HepG2 (cell line): ENCODE measurements around the gene FBXL7. TPM values are rescaled to one million over a fixed set of nuclear protein-coding genes. Genes with fewer than 3 reads are reported as not detected.

Experiments
- ATAC-seq: fragments of 200-7000 bp; cut with Tn5 transposase; 3 replicates; pipeline ENCODE4 v1.9.1; 2020; ENCODE audit warnings: mild to moderate bottlenecking, moderate library complexity
- BruUV-seq: library from RNA; stranded (reverse); fragments of 400-500 nt; replicated peaks from 2 replicates; lab custom pipeline; 2021; lab: Mats Ljungman, UMichigan
- CTCF ChIA-PET: fragments of 300-600 bp; formaldehyde crosslinking; extraction: SDS; loops from one replicate; lab custom pipeline; 2021; ENCODE audit warnings: low total read pairs, inconsistent platforms, low intra/inter-chr PET ratio; lab: Yijun Ruan, JAX
- POLR2A ChIA-PET: fragments of 350-600 bp; sonication (Branson Sonifier 250); formaldehyde crosslinking; loops from one replicate; lab custom pipeline; 2020; ENCODE audit warnings: antibody characterized with exemption, inconsistent platforms; lab: Yijun Ruan, JAX
- DNase-seq: peaks from one replicate; pipeline ENCODE4 v3.0.0-alpha.2; 2015; ENCODE audit warnings: low spot score
- FAIRE-seq: peaks from 3 replicates; lab custom pipeline; 2011; peaks lifted over from hg19 to GRCh38; lab: Jason Lieb, UNC
- H2AFZ ChIP-seq: one replicate; pipeline ENCODE4 v1.6.1; 2011; ENCODE audit warnings: low read length, inconsistent platforms
- H3K27ac ChIP-seq: fragments of 300-600 bp; 3 replicates; pipeline ENCODE4 v1.8.0; 2011; ENCODE audit warnings: mixed run types, mild to moderate bottlenecking, mixed read lengths, low read length, inconsistent platforms; ENCODE audit not compliant: insufficient read depth; ENCODE audit errors: extremely low read length
- H3K27me3 ChIP-seq, 2 experiments: fragments of 200-600 bp in 1 of 2; 2 replicates in 1 of 2; 3 replicates in 1 of 2; pipeline versions ENCODE4 v1.6.0 to v1.8.0; 2011; ENCODE audit warnings: low read length in 2 of 2, mild to moderate bottlenecking in 2 of 2, moderate library complexity in 2 of 2, inconsistent platforms in 1 of 2; ENCODE audit not compliant: insufficient read depth in 2 of 2, control insufficient read depth in 1 of 2
- H3K36me3 ChIP-seq, 2 experiments: fragments of 200-600 bp in 1 of 2; replicated peaks in 1 of 2; 2 replicates in 1 of 2; 3 replicates in 1 of 2; pipeline versions ENCODE4 v1.5.1 to v1.8.0; 2011; ENCODE audit warnings: low read length in 2 of 2, inconsistent platforms in 1 of 2; ENCODE audit not compliant: insufficient read depth in 2 of 2, control insufficient read depth in 1 of 2
- H3K4me1 ChIP-seq: 2 replicates; pipeline ENCODE4 v1.5.1; 2012; ENCODE audit warnings: low read length, inconsistent platforms; ENCODE audit not compliant: insufficient read depth
- H3K4me2 ChIP-seq: 2 replicates; pipeline ENCODE4 v1.6.0; 2011; ENCODE audit warnings: low read depth, low read length, inconsistent platforms
- H3K4me3 ChIP-seq, 3 experiments: fragments of 200-600 bp in 1 of 3; sonication (generic), shearing (Covaris generic) in 1 of 3; replicated peaks in 1 of 3; 2 replicates each; pipeline ENCODE4 v1.5.1; 2011 to 2016; ENCODE audit warnings: low read length in 3 of 3, inconsistent platforms in 2 of 3, low read depth in 2 of 3, mild to moderate bottlenecking in 2 of 3, control low read depth in 1 of 3, mixed read lengths in 1 of 3; ENCODE audit not compliant: insufficient read depth in 1 of 3
- H3K79me2 ChIP-seq: one replicate; pipeline ENCODE4 v1.6.1; 2011; ENCODE audit warnings: low read length, inconsistent platforms; ENCODE audit not compliant: insufficient read depth
- H3K9ac ChIP-seq: 2 replicates; pipeline ENCODE4 v1.6.0; 2011; ENCODE audit warnings: mild to moderate bottlenecking, low read depth, low read length, inconsistent platforms; ENCODE audit not compliant: insufficient read depth
- H3K9me3 ChIP-seq: 2 replicates; pipeline ENCODE4 v1.5.1; 2012; ENCODE audit warnings: mild to moderate bottlenecking, low read length
- H4K20me1 ChIP-seq: 2 replicates; pipeline ENCODE4 v1.6.0; 2011; ENCODE audit warnings: inconsistent platforms, mild to moderate bottlenecking, low read length, moderate library complexity; ENCODE audit not compliant: insufficient read depth
- CHD2 ChIP-seq: IDR thresholded peaks from 2 replicates; pipeline ENCODE4 v1.6.1; 2011; ENCODE audit warnings: low read depth, low read length, improper control_type of control experiment
- GRHL1 ChIP-seq: sonication (generic); formaldehyde crosslinking; conservative IDR thresholded peaks from 2 replicates; pipeline ENCODE4 v1.8.0; 2022; ENCODE audit warnings: missing genetic modification reagents
- HNF4A ChIP-seq: sonication (generic); formaldehyde crosslinking; IDR thresholded peaks from 2 replicates; pipeline ENCODE4 v1.4.0; 2020; ENCODE audit warnings: missing genetic modification reagents
- HOXA9 ChIP-seq: sonication (generic); formaldehyde crosslinking; IDR thresholded peaks from 2 replicates; pipeline ENCODE4 v1.8.1; 2022; ENCODE audit warnings: missing genetic modification reagents, mild to moderate bottlenecking, moderate library complexity, borderline replicate concordance
- REXO4 ChIP-seq: sonication (generic); formaldehyde crosslinking; IDR thresholded peaks from 2 replicates; pipeline ENCODE4 v1.8.0; 2022; ENCODE audit warnings: missing genetic modification reagents, mild to moderate bottlenecking, borderline replicate concordance
- SNAI1 ChIP-seq: sonication (generic); formaldehyde crosslinking; IDR thresholded peaks from 2 replicates; pipeline ENCODE4 v1.5.0; 2020; ENCODE audit warnings: mild to moderate bottlenecking, missing genetic modification reagents, borderline replicate concordance
- STAT5B ChIP-seq: sonication (generic); formaldehyde crosslinking; IDR thresholded peaks from 2 replicates; pipeline ENCODE4 v1.4.0; 2020; ENCODE audit warnings: missing genetic modification reagents
- TERF1 ChIP-seq: sonication (generic); formaldehyde crosslinking; IDR thresholded peaks from 2 replicates; pipeline ENCODE4 v1.8.0; 2022; ENCODE audit warnings: mild to moderate bottlenecking, missing genetic modification reagents, moderate library complexity
- ZFP62 ChIP-seq: sonication (generic); formaldehyde crosslinking; IDR thresholded peaks from 2 replicates; pipeline ENCODE4 v1.4.0; 2020; ENCODE audit warnings: missing genetic modification reagents
- ZNF713 ChIP-seq: sonication (generic); formaldehyde crosslinking; IDR thresholded peaks from 2 replicates; pipeline ENCODE4 v1.4.0; 2020; ENCODE audit warnings: mild to moderate bottlenecking, missing genetic modification reagents
- ZNF749 ChIP-seq: sonication (generic); formaldehyde crosslinking; IDR thresholded peaks from 2 replicates; pipeline ENCODE4 v1.8.0; 2022; ENCODE audit warnings: mild to moderate bottlenecking, missing genetic modification reagents, moderate library complexity, borderline replicate concordance
- WGBS: methylation state at CpG from one replicate; pipeline ENCODE4 v1.1.6; 2017; ENCODE audit warnings: low lambda C conversion rate; 5-methylcytosine and 5-hydroxymethylcytosine counted together
- in situ Hi-C: cut with HindIII; loops from 2 replicates; pipeline ENCODE4 v1.10.0; 2017; ENCODE audit warnings: low pct_unique_long_range_greater_than_20kb; ENCODE audit not compliant: extremely low pct_ligation_motif_present
- intact Hi-C: fragments of 100-400 bp; cut with micrococcal nuclease; formaldehyde crosslinking; loops from one replicate; pipeline ENCODE4 v1.10.0; 2022; ENCODE audit not compliant: unreplicated experiment
- polyA plus RNA-seq, 8 experiments: library from polyadenylated mRNA; depleted of rRNA in 3 of 8; stranded (reverse) in 7 of 8; unstranded in 1 of 8; fragments of >200 nt; fragmentation: Illumina TruSeq in 4 of 8; extraction: Trizol in 4 of 8; gene quantifications; 2 replicates each; pipeline versions ENCODE4 v1.2.1 to v1.2.3, GENCODE V29; 2011 to 2016; ENCODE audit warnings: low read depth in 4 of 8, missing spikeins in 1 of 8, mixed read lengths in 1 of 8; ENCODE audit not compliant: insufficient read depth in 1 of 8
- total RNA-seq, 5 experiments: library from RNA; depleted of rRNA; stranded (reverse); fragments of >200 nt; fragmentation: Illumina TruSeq; extraction: Trizol; gene quantifications; 2 replicates each; pipeline ENCODE4 v1.2.3, GENCODE V29; 2016; ENCODE audit warnings: low read depth in 1 of 5
- TF ChIP-seq, protein P1 (sequence below): sonication (generic); formaldehyde crosslinking; IDR thresholded peaks from 2 replicates; pipeline ENCODE4 v1.5.1; 2020; ENCODE audit warnings: missing genetic modification reagents, mild to moderate bottlenecking, borderline replicate concordance
- TF ChIP-seq, protein P2 (sequence below): sonication (generic); formaldehyde crosslinking; IDR thresholded peaks from 2 replicates; pipeline ENCODE4 v1.8.0; 2022; ENCODE audit warnings: low read depth, missing genetic modification reagents
- TF ChIP-seq, protein P3 (sequence below): fragments of 450-650 bp; IDR thresholded peaks from 2 replicates; pipeline ENCODE4 v1.6.1; 2017; ENCODE audit warnings: mild to moderate bottlenecking

Gene FBXL7
- total and polyA plus RNA-seq, 2 of the 13 experiments (the other 11 are each of a cell fraction or from before 2014, with no cell fraction given): 0.07 TPM; not detected in 1

GRCh38 chr5:15529013-15529412 lies 29.0 kb downstream of the FBXL7 start:
- Histone ChIP-seq H3K36me3 (no peaks in the 10 kb centered on the region), H3K27me3 (no peaks in the 10 kb centered on the region), H2AFZ (no peak overlapping the region), H3K9me3 (no peaks in the 10 kb centered on the region), H3K4me3 (no peak overlapping the region), H3K4me2 (no peak overlapping the region), H4K20me1 (no peaks in the 10 kb centered on the region), H3K4me1 (no peaks in the 10 kb centered on the region), H3K9ac (no peak overlapping the region), H3K79me2 (no peaks in the 10 kb centered on the region), H3K27ac (no peak overlapping the region)
- ATAC-seq (no peak), FAIRE-seq (no peak), DNase-seq (no peak)
- POLR2A ChIA-PET: no interaction called here
- no TSS peak for BruUV-seq
- CTCF ChIA-PET: no interaction called here
- in situ Hi-C loops (no loop called here), intact Hi-C loops (no loop called here)
- WGBS: 3% methylated on average over 5 of the region's 5 CpGs
- TF ChIP-seq, protein P1, sequence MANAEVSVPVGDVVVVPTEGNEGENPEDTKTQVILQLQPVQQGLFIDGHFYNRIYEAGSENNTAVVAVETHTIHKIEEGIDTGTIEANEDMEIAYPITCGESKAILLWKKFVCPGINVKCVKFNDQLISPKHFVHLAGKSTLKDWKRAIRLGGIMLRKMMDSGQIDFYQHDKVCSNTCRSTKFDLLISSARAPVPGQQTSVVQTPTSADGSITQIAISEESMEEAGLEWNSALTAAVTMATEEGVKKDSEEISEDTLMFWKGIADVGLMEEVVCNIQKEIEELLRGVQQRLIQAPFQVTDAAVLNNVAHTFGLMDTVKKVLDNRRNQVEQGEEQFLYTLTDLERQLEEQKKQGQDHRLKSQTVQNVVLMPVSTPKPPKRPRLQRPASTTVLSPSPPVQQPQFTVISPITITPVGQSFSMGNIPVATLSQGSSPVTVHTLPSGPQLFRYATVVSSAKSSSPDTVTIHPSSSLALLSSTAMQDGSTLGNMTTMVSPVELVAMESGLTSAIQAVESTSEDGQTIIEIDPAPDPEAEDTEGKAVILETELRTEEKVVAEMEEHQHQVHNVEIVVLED: no peak
- TF ChIP-seq, protein P2, sequence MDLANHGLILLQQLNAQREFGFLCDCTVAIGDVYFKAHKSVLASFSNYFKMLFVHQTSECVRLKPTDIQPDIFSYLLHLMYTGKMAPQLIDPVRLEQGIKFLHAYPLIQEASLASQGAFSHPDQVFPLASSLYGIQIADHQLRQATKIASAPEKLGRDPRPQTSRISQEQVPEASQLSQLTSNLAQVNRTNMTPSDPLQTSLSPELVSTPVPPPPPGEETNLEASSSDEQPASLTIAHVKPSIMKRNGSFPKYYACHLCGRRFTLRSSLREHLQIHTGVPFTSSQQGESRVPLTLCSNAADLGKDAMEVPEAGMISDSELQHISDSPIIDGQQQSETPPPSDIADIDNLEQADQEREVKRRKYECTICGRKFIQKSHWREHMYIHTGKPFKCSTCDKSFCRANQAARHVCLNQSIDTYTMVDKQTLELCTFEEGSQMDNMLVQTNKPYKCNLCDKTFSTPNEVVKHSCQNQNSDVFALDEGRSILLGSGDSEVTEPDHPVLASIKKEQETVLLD: no peak
- TF ChIP-seq SNAI1 (CRISPR knock-in tag): no peak
- no peak for TF ChIP-seq ZNF713
- TF ChIP-seq CHD2: no peak
- TF ChIP-seq, protein P3, sequence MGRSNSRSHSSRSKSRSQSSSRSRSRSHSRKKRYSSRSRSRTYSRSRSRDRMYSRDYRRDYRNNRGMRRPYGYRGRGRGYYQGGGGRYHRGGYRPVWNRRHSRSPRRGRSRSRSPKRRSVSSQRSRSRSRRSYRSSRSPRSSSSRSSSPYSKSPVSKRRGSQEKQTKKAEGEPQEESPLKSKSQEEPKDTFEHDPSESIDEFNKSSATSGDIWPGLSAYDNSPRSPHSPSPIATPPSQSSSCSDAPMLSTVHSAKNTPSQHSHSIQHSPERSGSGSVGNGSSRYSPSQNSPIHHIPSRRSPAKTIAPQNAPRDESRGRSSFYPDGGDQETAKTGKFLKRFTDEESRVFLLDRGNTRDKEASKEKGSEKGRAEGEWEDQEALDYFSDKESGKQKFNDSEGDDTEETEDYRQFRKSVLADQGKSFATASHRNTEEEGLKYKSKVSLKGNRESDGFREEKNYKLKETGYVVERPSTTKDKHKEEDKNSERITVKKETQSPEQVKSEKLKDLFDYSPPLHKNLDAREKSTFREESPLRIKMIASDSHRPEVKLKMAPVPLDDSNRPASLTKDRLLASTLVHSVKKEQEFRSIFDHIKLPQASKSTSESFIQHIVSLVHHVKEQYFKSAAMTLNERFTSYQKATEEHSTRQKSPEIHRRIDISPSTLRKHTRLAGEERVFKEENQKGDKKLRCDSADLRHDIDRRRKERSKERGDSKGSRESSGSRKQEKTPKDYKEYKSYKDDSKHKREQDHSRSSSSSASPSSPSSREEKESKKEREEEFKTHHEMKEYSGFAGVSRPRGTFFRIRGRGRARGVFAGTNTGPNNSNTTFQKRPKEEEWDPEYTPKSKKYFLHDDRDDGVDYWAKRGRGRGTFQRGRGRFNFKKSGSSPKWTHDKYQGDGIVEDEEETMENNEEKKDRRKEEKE: no peak
- TF ChIP-seq ZNF749: no peak
- TF ChIP-seq HNF4A (CRISPR knock-in tag): no peak
- TF ChIP-seq HOXA9 (CRISPR knock-in tag): no peak
- no peak for TF ChIP-seq TERF1 (CRISPR knock-in tag)
- no peak for TF ChIP-seq STAT5B (CRISPR knock-in tag)
- no peak for TF ChIP-seq REXO4
- no peak for TF ChIP-seq ZFP62 (CRISPR knock-in tag)
- no peak for TF ChIP-seq GRHL1 (CRISPR knock-in tag)
